Hematopoietic multipotent progenitor cell (in vitro differentiated cells): ENCODE data around the gene MERTK. TPM values are rescaled to one million over a fixed set of nuclear protein-coding genes. Genes with fewer than 3 reads are reported as not detected.

Experiments used
- DNase-seq, 3 donors: peaks; one replicate each; pipeline ENCODE4 v3.0.0-alpha.2; 2011 to 2015; ENCODE audit warnings: low read depth in 2 of 3, low spot score in 2 of 3
- total RNA-seq: library from RNA; depleted of rRNA; stranded (reverse); fragments of >200 nt; gene quantifications from one replicate; pipeline ENCODE4 v1.2.3, GENCODE V29; 2012

MERTK gene
- total RNA-seq, 1 donor, result 8.6 TPM

DNA sequence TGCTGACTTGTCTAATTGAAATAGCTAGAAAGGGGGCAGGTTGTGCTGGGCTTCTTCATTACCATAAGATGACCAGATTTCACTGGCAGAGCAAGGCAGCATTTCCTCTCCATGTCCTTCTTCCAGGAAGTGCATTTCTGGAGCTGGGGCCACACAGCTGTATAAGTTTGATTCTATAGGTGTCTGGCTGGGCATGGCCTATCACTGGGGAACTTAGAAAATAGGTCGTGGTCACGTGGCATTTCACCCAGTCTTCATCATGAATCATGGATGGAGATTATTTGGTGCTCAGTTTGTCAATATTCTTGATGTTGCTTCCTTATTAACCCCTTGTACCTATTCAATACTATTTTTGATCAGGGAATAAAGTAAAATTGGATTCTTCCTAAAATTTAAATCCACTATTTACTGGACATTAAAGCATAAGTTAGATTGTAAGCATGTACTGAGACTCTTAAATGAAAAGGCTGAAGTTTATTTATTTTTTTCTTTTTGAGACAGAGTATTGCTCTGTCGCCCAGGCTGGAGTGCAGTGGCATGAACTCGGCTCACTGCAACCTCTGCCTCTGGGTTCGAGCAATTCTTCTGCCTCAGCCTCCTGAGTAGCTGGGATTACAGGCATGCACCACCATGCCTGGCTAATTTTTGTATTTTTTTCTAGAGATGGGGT lies 107.1 kb downstream of the MERTK start:
- DNase-seq, result no peak

DNA sequence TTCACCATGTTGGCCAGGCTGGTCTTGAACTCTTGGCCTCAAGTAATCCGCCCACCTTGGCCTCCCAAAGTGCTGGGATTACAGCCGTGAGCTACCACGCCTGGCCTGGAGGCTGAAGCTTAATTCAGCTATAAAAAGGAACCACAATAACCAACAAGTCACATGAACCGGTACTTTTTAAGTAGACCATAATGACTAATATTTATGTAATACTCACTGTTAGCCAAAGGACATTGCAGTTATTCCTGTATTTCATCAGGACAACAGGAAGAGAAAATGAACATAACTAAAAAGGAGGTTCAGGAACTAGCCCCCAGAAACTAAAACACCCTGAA lies 107.6 kb downstream of the MERTK start:
- peak in 2 of 3 donors; percentile 10 to 16 for DNase-seq

DNA sequence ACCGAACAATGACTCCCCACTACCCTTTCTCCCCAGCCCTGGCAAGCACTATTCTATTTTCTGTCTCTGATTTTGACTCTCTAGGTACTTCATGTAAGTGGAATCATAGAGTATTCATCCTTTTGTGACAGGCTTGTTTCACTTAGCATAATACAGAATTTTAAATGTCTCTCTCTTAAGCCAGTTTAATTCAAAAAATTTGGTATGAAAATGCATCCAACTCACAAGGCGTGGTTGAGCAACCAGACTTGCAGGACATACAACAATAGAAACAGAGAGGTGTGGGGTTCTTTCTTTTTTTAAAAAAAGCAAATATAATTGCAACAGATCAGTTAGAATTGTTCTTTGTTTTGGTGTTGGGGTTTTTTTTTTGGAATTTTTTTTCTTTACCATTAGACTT lies 109.1 kb downstream of the MERTK start:
- no peak for DNase-seq

DNA sequence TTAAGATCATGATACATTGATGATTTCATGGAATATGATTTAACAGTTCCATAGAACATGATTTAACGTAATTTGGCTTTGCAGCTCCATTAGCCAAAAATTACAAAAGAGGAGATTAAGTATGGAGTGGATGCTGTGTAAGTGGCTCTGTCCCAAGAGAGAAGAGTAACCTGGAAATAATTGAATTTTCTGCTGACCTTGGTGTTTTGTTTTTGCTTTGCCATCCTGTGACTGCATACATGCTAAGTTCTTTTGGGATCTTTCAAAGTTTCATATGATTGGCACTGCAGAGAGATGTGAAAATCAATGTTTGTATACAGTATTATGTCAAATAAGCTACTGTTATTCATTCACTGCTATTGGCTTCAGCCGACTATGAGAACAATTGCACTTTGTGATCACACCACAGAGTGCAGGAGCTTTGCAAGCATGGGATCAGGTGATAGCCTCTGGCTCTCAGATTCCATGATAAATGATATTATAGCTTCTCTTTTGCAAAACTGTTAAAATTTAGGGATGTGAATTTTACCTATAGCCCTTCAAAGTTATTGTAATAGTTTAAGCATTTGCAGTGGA lies 110.6 kb downstream of the MERTK start:
- DNase-seq, result no peak

DNA sequence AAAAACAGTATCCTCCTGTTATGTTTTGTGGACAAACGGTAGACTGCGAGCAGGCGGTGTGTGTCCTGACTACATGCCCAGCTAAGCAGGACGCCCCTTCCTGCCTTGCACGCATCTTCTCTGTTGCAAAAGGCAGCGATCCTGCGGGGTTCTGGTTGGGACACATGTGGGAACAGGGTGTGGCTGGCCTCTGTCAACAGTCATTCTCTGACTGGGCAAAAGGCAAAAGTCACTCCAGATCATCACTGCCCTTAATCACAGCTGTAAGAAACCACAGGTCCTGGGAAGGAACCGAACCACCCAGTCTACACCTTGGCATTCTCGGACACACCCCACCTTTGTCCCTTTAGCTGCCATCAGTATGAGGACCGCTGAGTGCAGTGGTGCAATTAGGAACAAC lies 112.3 kb downstream of the MERTK start:
- DNase-seq, result no peak

DNA sequence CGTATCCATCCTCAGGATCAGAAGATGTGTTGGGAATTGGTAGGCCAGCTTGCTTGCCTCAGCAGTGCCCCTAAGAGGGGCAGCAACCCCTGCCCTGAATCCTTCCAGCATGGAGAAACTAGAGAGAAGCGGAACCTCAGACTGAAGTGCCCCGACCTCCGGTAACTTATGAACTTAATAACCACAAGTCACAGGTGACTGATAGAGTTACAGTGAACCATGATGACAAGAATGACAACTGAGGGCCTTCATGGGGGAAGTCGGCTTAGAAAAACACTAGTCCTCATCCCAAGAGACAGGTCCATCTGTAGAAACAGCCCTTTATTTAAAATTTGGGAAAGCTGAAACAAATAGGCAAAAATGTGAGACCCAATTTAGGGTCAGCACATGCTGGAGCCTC lies 114.1 kb downstream of the MERTK start:
- no peak for DNase-seq

DNA sequence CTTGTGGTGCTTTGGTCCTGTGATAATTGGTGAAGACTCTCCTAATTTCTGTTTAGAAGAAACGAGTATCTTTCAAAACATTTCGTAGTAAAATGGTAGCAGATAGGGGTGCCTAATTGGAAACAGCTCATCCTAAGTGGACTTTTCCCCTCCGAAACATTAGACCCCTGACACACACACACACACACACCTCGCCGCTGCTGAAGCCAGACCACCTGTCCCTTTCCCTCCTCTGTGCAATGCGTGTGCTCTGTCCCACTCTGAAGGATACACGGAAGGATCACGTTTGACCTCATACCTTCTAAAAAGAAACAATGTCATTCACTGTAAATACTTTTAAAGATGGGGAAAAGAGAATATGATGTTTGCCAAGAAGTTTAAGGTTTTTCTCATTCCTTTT lies 120.4 kb downstream of the MERTK start:
- no peak for DNase-seq

DNA sequence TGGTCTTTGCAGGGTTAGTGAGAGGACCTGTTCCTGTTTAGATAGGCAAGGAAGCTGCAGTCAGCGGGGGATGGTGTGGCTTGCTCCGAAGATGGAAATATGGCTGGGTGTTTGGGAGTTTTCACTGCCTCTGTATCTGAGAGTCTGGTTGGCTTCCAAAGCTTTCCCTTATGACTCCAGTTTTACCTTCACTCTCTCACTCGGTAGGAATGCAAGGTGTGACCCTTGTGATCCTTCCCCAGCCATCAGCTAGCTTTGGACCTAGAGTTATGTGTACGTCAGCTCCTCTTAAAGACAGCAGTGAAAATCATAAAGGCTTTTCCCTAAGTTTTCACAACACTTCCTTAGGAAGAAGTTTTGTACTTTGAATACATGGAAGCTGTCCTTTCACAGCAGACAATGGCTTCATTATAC lies 121.2 kb downstream of the MERTK start:
- no peak for DNase-seq

DNA sequence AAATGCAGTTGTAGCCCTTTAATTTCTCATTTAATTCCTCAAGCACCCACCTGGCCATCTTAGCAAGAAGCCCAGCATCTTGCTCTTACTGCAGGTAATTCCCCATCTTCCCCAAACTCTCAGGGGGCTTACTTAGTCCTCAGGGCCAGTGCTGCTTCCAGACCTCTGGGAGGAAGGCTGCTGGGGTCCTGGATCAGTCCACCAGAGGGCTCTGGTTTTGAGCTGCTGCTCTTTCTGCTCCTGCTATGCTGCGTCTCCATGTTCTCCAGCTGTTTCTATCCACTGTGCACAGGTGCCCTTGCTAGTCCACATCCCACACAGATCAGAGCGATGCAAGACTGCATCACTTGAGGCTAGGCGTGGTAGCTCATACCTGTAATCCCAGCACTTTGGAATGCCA lies 122.2 kb downstream of the MERTK start:
- no peak for DNase-seq

DNA sequence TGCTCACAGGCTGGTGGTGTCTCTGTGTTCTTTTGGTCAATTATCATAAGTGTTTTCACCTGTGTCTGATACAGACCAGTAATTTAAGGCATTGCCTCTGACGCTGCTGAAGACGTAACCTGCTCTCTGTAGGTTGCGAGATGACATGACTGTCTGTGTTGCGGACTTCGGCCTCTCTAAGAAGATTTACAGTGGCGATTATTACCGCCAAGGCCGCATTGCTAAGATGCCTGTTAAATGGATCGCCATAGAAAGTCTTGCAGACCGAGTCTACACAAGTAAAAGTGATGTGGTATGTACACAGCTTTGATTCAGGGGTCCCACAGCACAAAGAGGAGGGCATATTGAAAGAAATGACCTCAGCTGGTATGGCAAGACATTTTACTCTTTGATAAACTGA lies 122.9 kb downstream of the MERTK start:
- no peak for DNase-seq

DNA sequence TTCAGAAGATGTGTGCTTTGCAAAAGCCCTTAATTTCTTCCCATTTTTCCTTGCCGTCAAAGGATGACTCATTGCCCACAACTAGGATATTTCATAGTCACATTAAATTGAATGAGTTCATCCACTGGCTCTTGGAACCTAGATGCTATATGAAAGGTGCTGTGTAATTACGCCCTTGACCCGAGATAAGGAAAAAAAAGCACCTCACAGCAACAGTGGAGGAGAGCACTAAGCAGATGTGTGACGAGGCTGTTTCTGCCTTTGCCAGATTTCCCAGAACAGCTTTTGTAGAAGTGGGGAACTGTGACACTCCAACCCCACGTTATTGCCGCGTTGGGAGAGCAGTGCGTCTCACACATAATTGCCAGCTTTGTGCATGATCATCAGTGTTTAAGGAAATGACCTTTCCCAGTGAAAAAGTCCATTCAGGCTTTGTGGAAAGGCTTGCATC lies 123.4 kb downstream of the MERTK start:
- no peak for DNase-seq

DNA sequence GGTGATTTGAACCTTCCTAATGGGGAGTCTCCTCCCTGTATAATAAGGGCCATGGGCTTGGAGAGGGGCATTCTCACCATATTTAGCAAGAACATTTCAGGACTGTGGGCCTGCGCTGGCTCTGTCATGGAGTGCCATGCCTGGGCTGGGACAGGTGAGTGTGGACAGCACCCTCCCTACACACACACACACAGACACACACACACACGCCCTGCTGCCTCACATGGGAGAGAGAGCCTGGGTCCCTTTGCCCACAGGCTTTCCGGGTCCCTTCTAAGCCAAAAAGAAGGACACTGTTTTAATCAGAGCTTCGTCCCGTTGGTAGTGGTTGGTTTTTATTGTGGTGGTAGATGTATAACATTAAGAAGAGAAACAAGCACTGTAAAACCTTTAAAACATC lies 125.3 kb downstream of the MERTK start:
- no peak for DNase-seq

DNA sequence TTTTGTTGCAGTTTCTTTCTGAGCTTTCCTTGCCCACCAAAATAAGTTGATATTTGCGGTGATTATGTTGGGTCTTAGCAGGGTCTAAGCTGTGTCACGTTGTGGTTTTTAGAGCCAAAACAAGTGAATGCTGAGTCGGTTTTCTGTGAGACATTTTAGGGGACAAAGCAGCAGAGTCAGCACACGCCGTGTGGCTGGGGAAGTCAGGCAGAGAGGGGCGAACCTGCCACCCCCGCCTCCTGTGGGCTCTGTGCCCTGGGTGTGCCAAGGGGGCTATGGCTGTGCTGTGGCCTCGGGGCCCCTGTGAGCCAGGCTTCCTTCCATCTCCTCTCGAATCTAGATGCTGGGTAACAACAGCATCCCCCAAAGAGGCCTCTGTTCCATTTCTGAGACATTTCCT lies 125.8 kb downstream of the MERTK start:
- no peak for DNase-seq

DNA sequence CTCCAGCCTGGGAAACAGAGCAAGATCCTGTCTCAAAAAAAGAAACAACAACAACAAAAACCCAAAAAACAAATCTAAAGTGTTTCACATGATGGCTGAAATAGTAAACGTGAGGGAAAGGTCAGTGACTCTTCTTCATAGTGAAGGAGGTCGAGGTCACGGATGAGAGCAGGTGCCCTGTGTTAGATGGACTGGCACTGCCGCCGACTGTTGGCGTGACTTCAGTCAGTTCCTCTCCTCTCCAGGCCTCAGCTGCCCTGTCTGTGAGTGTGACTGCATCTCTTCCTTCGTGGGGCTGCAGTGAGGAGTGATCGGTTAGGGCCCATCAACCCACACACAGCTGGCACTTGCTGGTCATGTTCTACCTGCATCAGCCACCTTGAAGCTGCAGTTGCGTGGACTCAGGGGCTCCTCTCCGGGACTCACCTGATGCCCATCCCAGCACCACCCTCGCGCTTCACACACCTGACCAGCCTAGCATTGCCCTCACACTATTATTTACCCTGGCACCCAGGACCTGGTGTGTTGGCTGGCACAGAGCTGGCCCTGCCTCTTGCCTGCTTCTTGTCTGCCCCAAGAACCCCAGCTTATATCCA lies 126.6 kb downstream of the MERTK start:
- DNase-seq, result no peak

DNA sequence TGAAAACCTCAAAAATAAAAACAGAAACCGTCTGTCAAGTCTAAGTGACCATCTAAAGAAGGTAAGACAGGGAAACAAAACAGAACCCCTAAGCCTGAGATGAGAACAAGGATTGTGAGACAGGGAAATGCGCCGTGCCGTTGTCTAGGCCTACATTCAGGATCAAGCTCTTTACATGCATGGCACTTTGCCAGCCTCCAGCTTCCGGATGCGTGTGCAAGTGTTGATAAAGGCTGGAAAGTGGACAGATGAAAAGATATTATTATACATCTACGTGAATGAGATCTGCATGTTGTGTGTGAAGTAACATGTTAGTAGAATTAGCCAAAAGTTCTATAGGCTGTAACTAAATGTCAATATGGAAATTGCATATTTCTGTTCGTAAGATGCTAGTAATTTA lies 128.1 kb downstream of the MERTK start:
- peak in 1 of 3 donors; percentile 39 for DNase-seq

DNA sequence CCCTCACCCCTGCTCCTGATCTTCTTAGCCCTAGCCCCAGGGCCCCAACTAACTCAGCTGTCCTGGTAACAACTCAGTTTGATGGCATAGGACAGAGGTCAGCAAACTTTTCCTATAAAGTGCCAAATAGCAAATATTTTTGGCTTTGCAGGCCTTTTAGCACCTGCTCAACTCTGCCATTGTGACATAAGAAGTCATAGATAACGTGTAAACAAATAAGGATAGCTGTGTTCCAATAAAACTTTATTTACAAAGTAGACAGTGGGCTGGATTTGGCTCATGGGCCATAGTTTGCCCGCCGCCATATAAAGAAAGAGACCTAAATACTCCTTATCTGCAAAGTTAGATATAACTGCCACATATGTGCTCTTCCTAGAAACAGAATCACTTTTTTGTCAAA lies 129.4 kb downstream of the MERTK start:
- no peak for DNase-seq

DNA sequence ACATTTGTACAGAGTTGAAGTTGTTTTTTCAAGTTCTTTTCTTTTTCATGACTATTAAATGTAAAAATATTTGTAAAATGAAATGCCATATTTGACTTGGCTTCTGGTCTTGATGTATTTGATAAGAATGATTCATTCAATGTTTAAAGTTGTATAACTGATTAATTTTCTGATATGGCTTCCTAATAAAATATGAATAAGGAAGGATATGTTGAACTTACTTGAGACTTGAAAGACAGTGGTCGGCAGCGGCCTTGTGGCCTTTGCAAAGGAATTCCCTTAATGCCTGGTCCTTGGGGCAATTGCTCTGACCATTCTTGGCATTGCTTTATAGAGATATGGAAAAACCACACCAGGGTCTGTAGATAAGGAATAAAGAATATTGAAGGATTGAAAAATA lies 130.8 kb downstream of the MERTK start:
- no peak for DNase-seq

DNA sequence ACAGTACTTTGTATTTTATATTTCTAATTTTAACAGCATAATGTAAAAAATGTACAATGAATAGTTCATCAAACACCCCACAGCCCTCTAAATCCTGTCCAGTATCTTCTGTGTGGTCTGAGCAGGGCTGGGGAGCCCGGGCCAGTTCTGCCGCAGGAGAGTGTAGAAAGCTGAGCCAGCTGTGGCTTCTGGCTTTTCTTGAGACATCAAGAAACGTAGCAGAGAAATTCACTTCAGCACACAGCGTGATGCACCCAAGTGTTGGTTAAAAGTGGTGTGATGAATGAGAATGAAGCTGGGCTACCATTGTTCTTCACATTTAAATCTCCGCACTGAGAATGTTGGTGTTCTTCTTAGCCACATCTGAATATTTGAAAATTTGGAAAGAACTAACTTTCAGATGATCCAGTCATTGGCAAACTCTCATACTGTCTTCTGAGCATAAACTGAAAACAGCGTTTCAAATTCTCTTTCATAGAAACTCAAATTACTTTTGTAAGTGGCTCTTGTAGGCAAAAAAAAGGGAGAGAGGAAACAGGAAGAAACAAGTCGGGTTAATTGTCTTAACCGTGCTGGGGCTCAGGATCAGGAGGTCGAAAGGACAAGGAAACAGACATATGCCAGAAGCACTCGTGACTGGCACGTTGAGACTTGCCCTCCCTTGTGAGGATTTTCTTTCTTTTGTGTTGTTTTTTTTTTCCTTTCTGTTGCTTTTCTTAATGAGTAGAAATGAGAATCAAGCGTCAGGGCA lies 133.2 kb downstream of the MERTK start:
- no peak for DNase-seq

DNA sequence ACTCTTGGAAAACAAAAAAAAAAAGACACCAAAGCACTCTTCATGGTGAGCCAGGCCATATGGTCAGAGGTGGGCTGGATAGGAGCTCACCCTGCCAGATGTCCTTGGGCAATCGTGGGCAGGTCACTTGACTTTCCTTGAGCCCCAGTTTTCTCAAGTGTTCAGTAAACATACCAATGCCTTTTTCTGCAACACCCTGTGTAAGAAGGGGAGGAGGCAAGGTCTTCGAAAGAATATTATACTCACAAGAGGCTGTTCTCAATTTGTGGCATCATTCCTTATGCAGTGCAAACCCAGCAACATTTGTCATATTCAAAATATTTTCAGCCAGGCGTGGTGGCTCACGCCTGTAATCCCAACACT lies 133.8 kb downstream of the MERTK start:
- DNase-seq, result no peak

DNA sequence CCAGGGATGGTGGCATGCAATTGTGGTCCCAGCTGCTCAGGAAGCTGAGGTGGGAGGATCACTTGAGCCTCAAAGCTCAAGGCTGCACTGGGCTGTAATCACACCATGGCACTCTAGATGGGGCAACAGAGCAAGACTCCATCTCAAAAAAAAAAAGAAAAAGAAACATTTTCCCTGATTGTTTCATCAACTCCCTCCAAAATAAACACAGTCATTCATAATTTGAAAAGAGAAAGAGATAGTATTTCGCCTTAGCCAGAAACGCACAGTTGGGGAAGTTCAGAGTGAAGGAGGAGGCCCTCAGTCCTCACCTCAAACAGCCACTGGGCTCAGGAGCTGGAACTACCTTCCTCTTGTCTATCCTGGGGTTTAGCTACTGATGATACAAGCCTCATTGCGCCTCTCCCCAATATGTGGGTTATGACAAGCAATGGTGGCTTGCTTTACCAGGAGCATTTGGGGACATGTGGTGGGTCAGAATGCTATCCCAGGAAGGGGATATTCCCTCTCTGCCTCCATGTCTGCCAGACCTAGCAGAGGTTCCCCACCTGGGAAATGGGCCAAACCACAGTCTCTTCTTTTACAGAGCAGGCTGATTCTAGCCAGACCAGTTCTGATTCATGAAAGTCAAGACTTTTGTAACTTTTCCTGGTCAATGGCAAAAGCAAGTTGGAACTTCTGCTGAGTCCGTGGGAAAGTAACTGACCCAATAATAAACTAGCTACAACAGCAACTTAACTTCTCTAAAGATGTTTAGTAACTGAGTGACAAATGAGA lies 134.5 kb downstream of the MERTK start:
- peak in 1 of 3 donors; percentile 35 for DNase-seq

DNA sequence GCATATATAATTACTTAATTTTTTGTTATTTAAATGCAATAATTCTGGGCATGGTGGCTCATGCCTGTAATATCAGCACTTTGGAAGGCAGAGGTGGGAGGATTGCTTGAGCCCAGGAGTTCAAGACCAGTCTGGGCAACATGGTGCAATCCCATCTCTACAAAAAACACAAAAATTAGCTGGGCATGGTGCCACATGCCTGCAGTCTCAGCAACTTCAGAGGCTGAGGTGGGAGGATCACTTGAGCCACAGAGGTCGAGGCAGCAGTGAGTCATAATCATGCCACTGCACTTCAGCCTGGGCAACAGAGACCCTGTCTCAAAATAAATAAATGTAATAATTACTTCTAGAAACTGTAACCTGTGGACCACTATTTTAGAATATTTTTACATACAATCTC lies 135.2 kb downstream of the MERTK start:
- DNase-seq, result no peak
